Vagina (tissue), 2 donors: ENCODE results near the gene MAP6D1. TPM values are rescaled to one million over a fixed set of nuclear protein-coding genes. Genes with fewer than 3 reads are reported as not detected.

ENCODE experiments used
- DNase-seq, 2 donors: peaks; one replicate each; pipeline ENCODE4 v3.0.0-alpha.2; 2017; ENCODE audit errors: extremely low spot score in 2 of 2
- H3K27ac ChIP-seq: fragments of 200-600 bp; sonication (generic); one replicate; pipeline ENCODE4 v1.5.1; 2019
- H3K27me3 ChIP-seq: fragments of 200-600 bp; sonication (generic); one replicate; pipeline ENCODE4 v1.5.1; 2019
- H3K36me3 ChIP-seq, 2 donors: fragments of 200-600 bp; sonication (generic); one replicate each; pipeline ENCODE4 v1.5.1; 2017 to 2019
- H3K4me1 ChIP-seq: fragments of 200-600 bp; sonication (generic); one replicate; pipeline ENCODE4 v1.5.1; 2019
- H3K4me3 ChIP-seq, 2 donors: fragments of 200-600 bp; sonication (generic); 1 replicate in 1 of 2; 2 replicates in 1 of 2; pipeline ENCODE4 v1.5.1; 2016 to 2019
- H3K9me3 ChIP-seq: fragments of 200-600 bp; sonication (generic); one replicate; pipeline ENCODE4 v1.5.1; 2019
- POLR2A ChIP-seq, 2 donors: fragments of 450-650 bp; IDR thresholded peaks; one replicate each; pipeline ENCODE4 v1.6.1; 2017; ENCODE audit warnings: antibody characterized with exemption in 2 of 2, mild to moderate bottlenecking in 2 of 2, moderate library complexity in 2 of 2
- POLR2AphosphoS5 ChIP-seq, 2 donors: sonication (generic); formaldehyde crosslinking; IDR thresholded peaks; one replicate each; pipeline ENCODE4 v1.9.0; 2017; ENCODE audit warnings: antibody characterized with exemption in 2 of 2, mild to moderate bottlenecking in 2 of 2, low read depth in 1 of 2; ENCODE audit not compliant: insufficient read depth in 1 of 2
- intact Hi-C: fragments of 100-400 bp; cut with DNase I; formaldehyde crosslinking; loops from one replicate; pipeline ENCODE4 v1.15.1; 2023
- total RNA-seq: library from RNA; depleted of rRNA; stranded (reverse); fragments of >200 nt; gene quantifications from one replicate; pipeline ENCODE4 v1.2.3, GENCODE V29; 2016
- TF ChIP-seq, protein P1 (sequence below), 3 experiments: fragments of 450-650 bp in 2 of 3; fragments of 200-600 bp in 1 of 3; sonication (generic) in 1 of 3; IDR thresholded peaks; one replicate each; pipeline ENCODE4 v1.5.1; 2017 to 2019; ENCODE audit warnings: antibody characterized with exemption in 3 of 3, mild to moderate bottlenecking in 2 of 3, moderate library complexity in 2 of 3

The MAP6D1 gene
- total RNA-seq, result not detected

DNA sequence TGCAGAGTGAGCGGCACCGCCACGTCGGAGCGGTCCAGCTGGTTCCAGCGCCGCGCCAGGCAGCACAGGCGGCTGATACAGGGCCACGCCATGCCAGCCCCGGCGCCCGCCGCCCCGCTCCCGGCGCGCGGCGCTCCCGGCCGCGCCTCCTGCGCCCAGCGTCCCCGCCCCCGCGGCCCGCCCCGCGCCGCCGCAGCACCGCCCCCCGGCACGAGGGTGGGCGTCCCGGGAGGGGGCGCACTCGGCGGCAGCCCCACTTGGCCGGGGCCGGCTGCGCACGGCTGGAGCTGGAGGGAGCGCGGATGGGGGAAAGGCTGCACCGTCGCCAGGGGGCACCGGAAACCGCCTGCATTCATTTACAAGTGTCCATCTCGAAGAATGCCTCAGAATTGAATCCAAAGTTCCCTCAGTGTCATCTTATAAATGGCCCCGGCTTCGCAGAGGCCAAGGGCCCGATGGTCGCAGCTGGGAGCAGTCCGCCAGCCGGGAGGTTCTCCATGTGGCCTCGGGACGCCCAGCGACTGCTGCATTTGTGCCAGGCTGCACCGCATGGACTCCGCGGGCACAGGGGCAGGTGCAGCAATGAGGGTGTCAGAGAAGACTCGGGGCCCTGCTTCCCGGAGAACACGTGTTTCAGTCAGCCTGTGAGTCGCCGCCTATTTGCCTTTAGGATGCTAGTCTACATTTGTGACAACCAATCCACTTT is at the start of gene MAP6D1:
Gene MAP6D1, minus strand, starts transcription at position 122 of the 706 bp plus-strand sequence. Its CDS starts 30 bp downstream, at position 92.
- no peaks in the 10 kb centered on the region for H3K27me3 ChIP-seq
- TF ChIP-seq, protein P1, sequence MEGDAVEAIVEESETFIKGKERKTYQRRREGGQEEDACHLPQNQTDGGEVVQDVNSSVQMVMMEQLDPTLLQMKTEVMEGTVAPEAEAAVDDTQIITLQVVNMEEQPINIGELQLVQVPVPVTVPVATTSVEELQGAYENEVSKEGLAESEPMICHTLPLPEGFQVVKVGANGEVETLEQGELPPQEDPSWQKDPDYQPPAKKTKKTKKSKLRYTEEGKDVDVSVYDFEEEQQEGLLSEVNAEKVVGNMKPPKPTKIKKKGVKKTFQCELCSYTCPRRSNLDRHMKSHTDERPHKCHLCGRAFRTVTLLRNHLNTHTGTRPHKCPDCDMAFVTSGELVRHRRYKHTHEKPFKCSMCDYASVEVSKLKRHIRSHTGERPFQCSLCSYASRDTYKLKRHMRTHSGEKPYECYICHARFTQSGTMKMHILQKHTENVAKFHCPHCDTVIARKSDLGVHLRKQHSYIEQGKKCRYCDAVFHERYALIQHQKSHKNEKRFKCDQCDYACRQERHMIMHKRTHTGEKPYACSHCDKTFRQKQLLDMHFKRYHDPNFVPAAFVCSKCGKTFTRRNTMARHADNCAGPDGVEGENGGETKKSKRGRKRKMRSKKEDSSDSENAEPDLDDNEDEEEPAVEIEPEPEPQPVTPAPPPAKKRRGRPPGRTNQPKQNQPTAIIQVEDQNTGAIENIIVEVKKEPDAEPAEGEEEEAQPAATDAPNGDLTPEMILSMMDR (IDR thresholded peaks at IDR 0.05), result no peak
- peak in 1 of 2 donors; percentile 17 for TF ChIP-seq POLR2AphosphoS5 (IDR thresholded peaks at IDR 0.05; ENCODE audit: insufficient read depth in 1 of 2, low read depth in 1 of 2)
- DNase-seq, result no peak
- intact Hi-C loops, result no loop called here
- peak within 1 kb of the TSS; percentile 53 to 57 for H3K4me3 ChIP-seq
- H3K27ac ChIP-seq, result no peak within 1 kb of the TSS
- no peaks in the 10 kb centered on the region for H3K9me3 ChIP-seq
- peaks cover 0 to 7% of the 10 kb centered on the region in 2 donors for H3K36me3 ChIP-seq
- H3K4me1 ChIP-seq, result peaks cover 22% of the 10 kb centered on the region

DNA sequence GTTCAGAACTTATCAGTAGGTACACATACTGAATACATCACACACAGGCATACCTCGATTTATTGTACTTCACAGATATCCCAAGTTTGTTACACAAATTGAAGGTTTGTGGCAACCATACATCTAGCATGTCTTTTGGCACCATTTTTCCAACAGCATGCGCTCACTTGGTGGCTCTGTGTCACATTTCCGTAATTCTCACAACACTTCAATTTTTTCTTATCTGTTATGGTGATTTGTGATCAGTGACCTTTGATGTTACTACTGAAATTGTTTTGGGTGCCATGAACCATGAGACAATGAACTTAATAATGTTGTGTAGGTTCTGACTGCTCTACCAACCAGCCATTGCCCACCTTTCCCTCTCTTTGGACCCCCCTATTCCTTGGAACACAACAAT is 48.5 kb upstream of the MAP6D1 start:
- Histone ChIP-seq H3K27me3 (no peaks in the 10 kb centered on the region), H3K4me1 (peaks cover 4% of the 10 kb centered on the region), H3K9me3 (no peaks in the 10 kb centered on the region), H3K27ac (no peak overlapping the region), H3K4me3 (no peak overlapping the region), H3K36me3 (no peaks in the 10 kb centered on the region)
- DNase-seq, result no peak
- intact Hi-C loops, result no loop called here
- TF ChIP-seq POLR2A (IDR thresholded peaks at IDR 0.05), result no peak
- no peak for TF ChIP-seq POLR2AphosphoS5 (IDR thresholded peaks at IDR 0.05; ENCODE audit: insufficient read depth in 1 of 2, low read depth in 1 of 2)
- TF ChIP-seq, protein P1 (IDR thresholded peaks at IDR 0.05), result no peak

DNA sequence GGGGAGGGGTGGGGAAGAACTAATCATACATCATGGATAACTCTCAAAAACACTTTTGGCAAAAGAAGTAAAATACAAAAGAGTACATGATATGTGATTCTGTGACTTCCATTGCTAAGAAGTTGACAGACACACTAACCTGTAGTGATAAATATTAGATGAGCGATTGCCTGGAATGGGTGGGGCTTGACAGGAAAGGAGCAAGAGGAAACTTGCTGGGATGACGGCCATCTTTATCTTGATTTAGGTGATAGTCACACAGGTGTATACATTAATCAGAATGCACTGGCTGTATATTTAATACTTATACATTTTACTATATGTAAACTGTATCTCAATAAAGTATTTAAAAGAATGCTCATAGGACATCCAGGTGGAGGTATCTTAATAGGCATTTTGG is 46.2 kb upstream of the MAP6D1 start:
- Histone ChIP-seq H3K27me3 (no peaks in the 10 kb centered on the region), H3K36me3 (peaks cover 0 to 9% of the 10 kb centered on the region in 2 donors), H3K4me3 (no peak overlapping the region), H3K27ac (no peak overlapping the region), H3K9me3 (no peaks in the 10 kb centered on the region), H3K4me1 (peaks cover 4% of the 10 kb centered on the region)
- TF ChIP-seq POLR2A (IDR thresholded peaks at IDR 0.05) (no peak), POLR2AphosphoS5 (IDR thresholded peaks at IDR 0.05; ENCODE audit: insufficient read depth in 1 of 2, low read depth in 1 of 2) (no peak)
- TF ChIP-seq, protein P1 (IDR thresholded peaks at IDR 0.05), result no peak
- intact Hi-C loops, result no loop called here
- DNase-seq, result no peak

DNA sequence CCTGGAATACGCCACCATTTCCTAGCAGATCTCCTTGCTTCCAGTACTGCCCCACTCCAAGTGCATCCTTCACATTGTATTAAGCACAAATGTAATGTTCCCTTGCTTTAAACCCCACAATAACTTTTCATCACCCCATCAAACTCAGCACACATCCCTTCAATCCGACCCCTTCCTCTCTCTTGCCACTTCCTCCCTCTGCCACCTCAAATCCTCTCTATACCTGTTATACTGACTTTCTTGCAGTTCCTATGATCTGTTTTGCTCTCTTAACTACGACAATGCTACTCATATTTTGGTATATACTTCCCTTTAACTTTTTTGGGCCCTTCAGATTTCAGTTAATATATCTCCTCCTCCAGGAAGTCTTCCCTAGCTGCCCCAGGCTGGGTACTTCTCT is 45.2 kb upstream of the MAP6D1 start:
- TF ChIP-seq POLR2A (IDR thresholded peaks at IDR 0.05) (no peak), POLR2AphosphoS5 (IDR thresholded peaks at IDR 0.05; ENCODE audit: insufficient read depth in 1 of 2, low read depth in 1 of 2) (no peak)
- TF ChIP-seq, protein P1 (IDR thresholded peaks at IDR 0.05), result no peak
- H3K9me3 ChIP-seq, result no peaks in the 10 kb centered on the region
- no peak for DNase-seq
- intact Hi-C loops, result no loop called here
- H3K4me3 ChIP-seq, result no peak overlapping the region
- peaks cover 4% of the 10 kb centered on the region for H3K4me1 ChIP-seq
- no peak overlapping the region for H3K27ac ChIP-seq
- H3K36me3 ChIP-seq, result peaks cover 0 to 17% of the 10 kb centered on the region in 2 donors
- no peaks in the 10 kb centered on the region for H3K27me3 ChIP-seq

DNA sequence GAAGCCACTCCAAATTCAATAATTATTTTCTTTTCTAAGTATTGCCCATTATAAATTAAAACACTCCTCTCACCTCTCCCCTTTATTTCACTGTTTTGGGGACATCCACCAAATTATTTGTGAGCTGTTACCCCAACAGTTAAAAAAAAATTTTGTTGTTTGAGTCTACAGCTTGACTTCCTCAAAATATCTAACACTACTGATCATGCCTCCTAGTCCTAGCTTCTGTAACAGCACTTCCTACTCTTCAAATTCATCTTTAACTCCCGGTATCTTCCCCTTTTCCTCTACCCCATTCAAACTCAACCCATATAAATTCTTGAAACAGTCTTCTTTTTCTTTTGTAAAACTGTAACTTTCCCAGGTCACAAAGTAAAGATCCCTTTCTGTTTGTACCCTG is 43.4 kb upstream of the MAP6D1 start:
- no peaks in the 10 kb centered on the region for H3K9me3 ChIP-seq
- no peak for DNase-seq
- no peaks in the 10 kb centered on the region for H3K27me3 ChIP-seq
- intact Hi-C loops, result no loop called here
- no peak overlapping the region for H3K27ac ChIP-seq
- TF ChIP-seq POLR2AphosphoS5 (IDR thresholded peaks at IDR 0.05; ENCODE audit: insufficient read depth in 1 of 2, low read depth in 1 of 2), result no peak
- TF ChIP-seq, protein P1 (IDR thresholded peaks at IDR 0.05), result no peak
- no peak for TF ChIP-seq POLR2A (IDR thresholded peaks at IDR 0.05)
- H3K36me3 ChIP-seq, result peaks cover 0 to 32% of the 10 kb centered on the region in 2 donors
- H3K4me1 ChIP-seq, result peaks cover 4% of the 10 kb centered on the region
- H3K4me3 ChIP-seq, result no peak overlapping the region
